Measurements from ENCODE around the gene PRR5.

- TF ChIP-seq CTCF (IDR thresholded peaks at IDR 0.05) (no peak), PBX3 (IDR thresholded peaks at IDR 0.05) (no peak), POLR2AphosphoS5 (IDR thresholded peaks at IDR 0.05; ENCODE audit: low read depth, low read length) (no peak), RAD21 (IDR thresholded peaks at IDR 0.05; ENCODE audit: low read length) (no peak), TAF1 (IDR thresholded peaks at IDR 0.05; ENCODE audit: borderline replicate concordance, low read depth, low read length) (no peak), ELF1 (IDR thresholded peaks at IDR 0.05) (no peak)
Measured at GRCh38 chr22:44704159-44705021, 2.4 kb downstream of the PRR5 start.
